Measurements from ENCODE around the gene WRAP53. TPM values are rescaled to one million over a fixed set of nuclear protein-coding genes. Genes with fewer than 3 reads are reported as not detected.

The WRAP53 gene
- total RNA-seq, 1 donor = 7.4 TPM

DNA sequence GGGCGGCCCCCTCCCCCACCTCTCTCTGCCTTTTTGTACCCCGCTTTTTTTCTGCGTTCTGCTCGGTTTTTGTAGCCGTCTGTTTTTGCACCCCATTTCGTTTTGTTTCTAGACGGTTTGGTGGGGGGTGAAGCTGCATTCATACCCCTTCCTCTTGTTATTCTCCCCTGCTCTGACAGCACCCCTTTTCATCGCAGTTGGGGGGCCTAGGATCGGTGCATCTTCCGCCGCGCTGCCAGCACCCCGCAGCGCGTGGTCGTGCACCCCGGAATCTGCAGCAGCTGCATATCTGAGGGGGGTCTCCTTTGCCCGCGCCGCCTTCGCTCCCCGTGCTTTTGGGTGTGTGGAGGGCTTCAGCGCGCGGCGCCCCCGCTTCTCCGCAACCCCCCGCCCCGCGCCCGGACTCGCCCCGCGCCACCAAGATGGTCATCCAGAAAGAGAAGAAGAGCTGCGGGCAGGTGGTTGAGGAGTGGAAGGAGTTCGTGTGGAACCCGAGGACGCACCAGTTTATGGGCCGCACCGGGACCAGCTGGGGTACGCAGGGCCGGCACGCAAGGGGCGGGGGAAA, 37.1 kb upstream of the WRAP53 start:
- DNase-seq (ENCODE audit: low read depth) = no peak
- TF ChIP-seq, protein P1, sequence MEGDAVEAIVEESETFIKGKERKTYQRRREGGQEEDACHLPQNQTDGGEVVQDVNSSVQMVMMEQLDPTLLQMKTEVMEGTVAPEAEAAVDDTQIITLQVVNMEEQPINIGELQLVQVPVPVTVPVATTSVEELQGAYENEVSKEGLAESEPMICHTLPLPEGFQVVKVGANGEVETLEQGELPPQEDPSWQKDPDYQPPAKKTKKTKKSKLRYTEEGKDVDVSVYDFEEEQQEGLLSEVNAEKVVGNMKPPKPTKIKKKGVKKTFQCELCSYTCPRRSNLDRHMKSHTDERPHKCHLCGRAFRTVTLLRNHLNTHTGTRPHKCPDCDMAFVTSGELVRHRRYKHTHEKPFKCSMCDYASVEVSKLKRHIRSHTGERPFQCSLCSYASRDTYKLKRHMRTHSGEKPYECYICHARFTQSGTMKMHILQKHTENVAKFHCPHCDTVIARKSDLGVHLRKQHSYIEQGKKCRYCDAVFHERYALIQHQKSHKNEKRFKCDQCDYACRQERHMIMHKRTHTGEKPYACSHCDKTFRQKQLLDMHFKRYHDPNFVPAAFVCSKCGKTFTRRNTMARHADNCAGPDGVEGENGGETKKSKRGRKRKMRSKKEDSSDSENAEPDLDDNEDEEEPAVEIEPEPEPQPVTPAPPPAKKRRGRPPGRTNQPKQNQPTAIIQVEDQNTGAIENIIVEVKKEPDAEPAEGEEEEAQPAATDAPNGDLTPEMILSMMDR (IDR thresholded peaks at IDR 0.05; ENCODE audit: insufficient read depth, low read length) = no peak

DNA sequence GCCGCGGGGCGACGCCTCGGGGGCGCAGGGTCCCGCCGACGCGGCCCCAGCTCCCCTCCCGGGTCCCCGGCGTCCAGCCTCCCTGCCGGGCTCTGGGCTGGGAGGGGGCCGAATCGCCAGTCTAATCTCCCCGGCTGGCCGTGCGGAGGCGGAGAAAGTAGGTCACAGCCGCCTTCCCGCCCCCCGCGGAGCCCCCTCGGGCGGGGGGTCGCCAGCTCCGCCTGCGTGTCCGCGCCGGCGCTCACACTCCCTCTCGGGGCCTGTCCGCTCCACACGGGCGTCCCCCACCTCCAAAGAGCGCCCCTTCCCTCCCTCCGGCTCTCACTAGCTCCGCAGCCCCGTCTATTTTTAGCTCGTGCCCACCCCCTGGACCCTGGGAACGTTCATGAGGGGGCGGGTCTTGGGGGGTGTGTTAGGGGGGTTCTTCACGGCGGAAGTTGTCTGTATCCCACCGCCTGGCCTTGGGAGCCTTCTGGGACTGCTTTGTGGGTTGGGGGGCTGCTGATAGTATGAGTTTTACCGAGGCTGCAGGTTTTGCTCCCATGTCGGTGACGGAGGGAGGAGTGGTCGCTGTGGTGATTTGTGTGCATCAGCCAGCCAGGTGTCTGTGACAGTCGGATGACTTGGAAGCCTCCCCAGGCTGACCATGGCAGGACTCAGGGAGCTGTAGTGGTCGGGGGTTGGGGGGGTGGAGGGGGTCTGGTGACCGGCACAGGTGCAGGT, 36.5 kb upstream of the WRAP53 start:
- TF ChIP-seq, protein P1 (IDR thresholded peaks at IDR 0.05; ENCODE audit: insufficient read depth, low read length) = no peak
- DNase-seq (ENCODE audit: low read depth) = no peak
- no peak overlapping the region for H3K4me3 ChIP-seq (ENCODE audit: low read depth, low read length)

More for the DNA sequence above, 37.1 kb upstream of the WRAP53 start:
- H3K4me3 ChIP-seq (ENCODE audit: low read depth, low read length) = peak overlapping the region; percentile 13

DNA sequence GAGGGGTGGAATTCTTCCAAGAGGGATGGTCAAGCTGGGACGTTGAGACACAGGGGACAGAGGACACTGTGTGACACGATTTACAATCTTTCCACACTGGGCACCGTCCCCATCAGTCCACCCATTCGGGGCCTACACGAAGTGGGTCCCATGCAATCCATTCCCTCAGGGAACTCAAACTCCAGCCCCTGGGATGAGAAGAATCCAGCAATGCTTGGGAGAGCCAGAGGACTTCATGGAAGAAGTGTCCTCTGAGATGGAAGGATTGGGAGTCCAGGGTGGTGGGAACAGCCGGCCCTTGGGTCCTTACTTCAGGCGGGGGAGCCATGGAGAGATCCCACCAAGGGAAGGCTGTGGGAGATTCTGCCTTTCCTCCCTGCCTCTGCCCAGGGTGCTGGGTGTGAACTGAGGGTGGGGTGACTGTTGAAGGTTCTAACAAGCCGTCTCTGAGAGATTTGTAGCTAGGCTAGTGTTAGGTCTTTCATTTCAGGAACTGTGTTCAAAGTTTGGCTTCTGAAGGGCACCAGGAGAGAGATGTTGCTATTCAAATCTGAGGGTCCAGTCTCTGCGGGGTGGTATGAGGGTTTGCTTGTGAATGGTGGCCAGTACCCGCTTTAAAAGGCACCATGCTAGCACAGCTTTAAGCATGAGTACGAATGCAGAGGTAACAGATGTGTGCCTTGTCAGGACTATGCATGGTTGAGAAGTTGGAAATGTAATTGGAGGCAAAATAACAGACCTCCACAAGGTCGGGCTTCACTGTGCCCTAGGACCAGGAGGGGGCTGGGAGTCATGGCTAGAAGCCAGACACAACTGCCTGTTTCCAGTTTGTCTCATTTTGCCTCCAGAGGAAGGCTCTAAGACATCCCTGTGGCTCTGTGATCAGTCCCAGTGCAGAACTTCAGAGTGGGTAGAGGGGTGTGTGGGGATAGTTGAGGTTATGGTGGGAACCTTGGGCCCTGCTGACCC, 35.6 kb upstream of the WRAP53 start:
- no peak overlapping the region for H3K4me3 ChIP-seq (ENCODE audit: low read depth, low read length)
- DNase-seq (ENCODE audit: low read depth) = no peak
- TF ChIP-seq, protein P1 (IDR thresholded peaks at IDR 0.05; ENCODE audit: insufficient read depth, low read length) = no peak

DNA sequence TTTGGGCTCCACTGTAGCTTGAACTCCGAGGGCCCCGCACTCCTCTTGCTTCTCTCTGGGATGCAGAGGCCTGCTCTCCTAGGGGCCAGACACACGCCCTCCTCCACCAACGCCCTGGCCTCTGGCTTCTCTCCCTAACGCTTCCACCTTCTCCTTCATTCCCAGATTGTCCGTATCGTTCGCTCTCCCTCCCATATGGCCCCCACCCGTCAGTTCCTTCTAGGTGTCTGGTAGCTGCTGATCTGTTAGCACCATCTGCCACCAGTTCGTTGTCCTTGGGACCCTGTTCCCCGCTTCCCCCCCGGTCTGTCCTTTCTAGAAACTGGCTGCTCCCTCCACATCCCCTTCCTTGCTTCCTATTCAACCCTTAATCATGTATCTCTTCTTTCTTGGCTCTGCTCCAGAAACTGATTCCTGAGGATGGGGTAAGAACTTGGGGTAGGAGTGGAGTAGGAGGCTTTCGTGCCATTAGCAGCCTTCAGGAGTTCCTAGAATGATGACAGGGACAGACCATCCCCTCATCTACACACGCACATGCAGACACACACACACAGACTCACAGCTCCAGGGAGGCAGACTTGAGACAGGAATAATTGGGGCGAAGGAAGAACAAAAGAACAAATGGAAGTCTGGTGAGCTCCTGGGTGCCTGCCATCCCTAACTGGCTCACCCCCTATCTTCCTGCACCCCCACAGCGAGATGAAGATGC, 33.3 kb upstream of the WRAP53 start:
- peak; percentile 22 for DNase-seq (ENCODE audit: low read depth)
- TF ChIP-seq, protein P1 (IDR thresholded peaks at IDR 0.05; ENCODE audit: insufficient read depth, low read length) = no peak
- no peak overlapping the region for H3K4me3 ChIP-seq (ENCODE audit: low read depth, low read length)

DNA sequence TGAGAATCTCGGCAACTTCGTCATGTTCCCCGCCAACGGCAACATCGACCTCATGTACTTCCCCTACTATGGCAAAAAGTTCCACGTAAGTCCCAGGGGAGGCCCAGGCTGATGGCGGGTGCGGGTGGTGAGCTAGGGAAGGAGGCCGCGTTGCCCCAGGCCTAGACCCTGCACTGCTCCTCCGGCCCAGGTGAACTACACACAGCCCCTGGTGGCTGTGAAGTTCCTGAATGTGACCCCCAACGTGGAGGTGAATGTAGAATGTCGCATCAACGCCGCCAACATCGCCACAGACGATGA, 32.8 kb upstream of the WRAP53 start:
- TF ChIP-seq, protein P1 (IDR thresholded peaks at IDR 0.05; ENCODE audit: insufficient read depth, low read length) = no peak
- H3K4me3 ChIP-seq (ENCODE audit: low read depth, low read length) = no peak overlapping the region
- DNase-seq (ENCODE audit: low read depth) = no peak

DNA sequence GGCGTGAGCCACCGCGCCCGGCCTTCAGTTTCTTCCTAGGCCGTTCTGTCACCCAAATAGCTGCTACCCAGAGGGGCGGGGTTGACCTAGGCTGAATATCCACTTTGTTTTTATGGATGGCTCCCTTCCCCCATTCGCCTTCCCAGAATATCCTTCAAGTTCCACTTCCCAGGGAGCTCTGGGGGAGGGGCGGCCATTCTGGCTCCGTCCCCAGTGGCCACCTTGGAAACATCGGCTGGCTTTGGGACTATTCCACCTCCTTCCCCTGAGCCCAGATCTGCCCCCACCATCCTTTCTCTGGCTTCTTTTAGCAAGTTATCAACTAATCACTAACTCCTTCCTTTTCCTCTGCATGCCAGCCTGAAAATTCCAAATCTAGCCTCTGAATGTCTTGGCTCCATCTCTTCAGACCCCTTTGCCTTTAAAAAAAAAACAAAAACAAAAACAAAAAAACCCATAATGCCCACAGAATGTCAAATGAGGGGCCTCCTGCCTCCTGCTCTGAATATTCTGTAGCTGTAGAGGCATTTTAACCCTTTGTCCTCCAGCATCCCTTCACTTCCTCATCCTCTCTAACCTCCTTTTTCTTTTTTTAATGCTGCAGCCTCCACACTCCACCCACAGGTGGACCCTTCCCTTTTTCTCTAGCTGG, 31.2 kb upstream of the WRAP53 start:
- no peak overlapping the region for H3K4me3 ChIP-seq (ENCODE audit: low read depth, low read length)
- peak; percentile 11 for DNase-seq (ENCODE audit: low read depth)
- TF ChIP-seq, protein P1 (IDR thresholded peaks at IDR 0.05; ENCODE audit: insufficient read depth, low read length) = no peak

All from fibroblast of the aortic adventitia (primary cell).